GM21367 (cell line): ENCODE measurements around the gene GTPBP6.
"Not testable (repeated sequence)": the region's sequence is repeated elsewhere in the genome, so short reads cannot be mapped to it uniquely, and the experiment has no call there.

ENCODE experiments used
- ATAC-seq: cut with Tn5 transposase; IDR thresholded peaks from one replicate; pipeline ENCODE4 v1.9.1; 2021; ENCODE audit not compliant: unreplicated experiment

GTPBP6 gene

GRCh38 chrX:317424-318067 is 1.1 kb downstream of the GTPBP6 start:
- no peak for ATAC-seq

GRCh38 chrX:316351-317325 is 2.0 kb downstream of the GTPBP6 start:
- no peak for ATAC-seq

- no peak for ATAC-seq
Observed at GRCh38 chrX:314781-315595, 3.6 kb downstream of the GTPBP6 start.

- ATAC-seq, result no peak
Observed at GRCh38 chrX:314049-314448, 4.5 kb downstream of the GTPBP6 start.

GRCh38 chrX:313546-313945 is 5.0 kb downstream of the GTPBP6 start:
- no peak for ATAC-seq

- no peak for ATAC-seq
Observed at GRCh38 chrX:312621-313331, 5.8 kb downstream of the GTPBP6 start.

GRCh38 chrX:311156-312129 is 7.2 kb downstream of the GTPBP6 start:
- ATAC-seq, result no peak

GRCh38 chrX:310621-311155 is 7.9 kb downstream of the GTPBP6 start:
- ATAC-seq, result no peak

- ATAC-seq, result no peak
Observed at GRCh38 chrX:308821-309520, 9.6 kb downstream of the GTPBP6 start.

GRCh38 chrX:307261-308111 is 11.1 kb downstream of the GTPBP6 start:
- ATAC-seq, result no peak

- not testable (repeated sequence) for ATAC-seq
Observed at GRCh38 chrX:306614-307251, 11.9 kb downstream of the GTPBP6 start.

GRCh38 chrX:305781-306613 is 12.6 kb downstream of the GTPBP6 start:
- ATAC-seq, result not testable (repeated sequence)

- ATAC-seq, result no peak
Observed at GRCh38 chrX:302975-303374, 15.6 kb downstream of the GTPBP6 start.

- ATAC-seq, result no peak
Observed at GRCh38 chrX:300334-300733, 18.3 kb downstream of the GTPBP6 start.

GRCh38 chrX:298993-299392 is 19.6 kb downstream of the GTPBP6 start:
- ATAC-seq, result no peak

GRCh38 chrX:295136-295535 is 23.5 kb downstream of the GTPBP6 start:
- ATAC-seq, result no peak
